NCI-H2107 treated with DMSO at 0.1 percent for 48 hours (cell line): ENCODE data around the gene MCAM.

Experiments used
- DNase-seq: peaks from one replicate; lab custom pipeline; 2025; ENCODE audit not compliant: unreplicated experiment; lab: John Stamatoyannopoulos, UW

Gene MCAM

DNA sequence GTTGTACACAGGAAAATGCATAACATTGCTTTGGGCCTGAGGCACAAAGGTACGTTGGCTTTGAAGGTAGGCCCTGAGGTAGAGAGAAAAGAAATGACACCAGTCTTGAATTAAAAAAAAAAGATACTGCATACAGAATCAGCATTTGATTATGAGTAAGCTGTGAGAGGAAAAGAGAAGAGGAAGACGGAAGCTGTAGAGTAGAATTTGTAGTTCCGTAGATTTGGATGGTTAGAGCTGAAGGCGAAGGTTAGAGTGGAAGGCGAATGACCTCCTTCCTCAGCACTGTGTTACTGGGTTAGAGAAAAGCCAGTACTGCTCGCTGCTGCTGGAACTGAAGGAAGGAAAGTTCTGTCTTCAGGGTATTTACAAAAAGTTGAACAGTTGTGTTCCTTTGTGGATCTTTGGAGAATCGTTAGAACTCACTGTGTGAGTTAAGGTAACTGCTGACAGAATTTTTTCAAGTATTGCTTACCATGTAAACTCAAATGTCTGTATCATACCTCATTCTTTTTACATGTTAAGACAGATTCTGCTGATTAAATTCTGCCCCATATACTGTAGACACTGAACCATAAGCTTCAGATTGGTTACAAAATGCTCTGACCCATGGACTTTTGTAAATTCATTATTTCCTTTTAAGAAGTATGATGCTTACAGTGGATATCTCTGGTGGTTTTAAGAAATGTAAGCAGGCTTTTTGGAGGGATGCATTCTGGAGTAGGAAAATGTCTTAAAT lies 50.2 kb downstream of the MCAM start:
- no peak for DNase-seq

DNA sequence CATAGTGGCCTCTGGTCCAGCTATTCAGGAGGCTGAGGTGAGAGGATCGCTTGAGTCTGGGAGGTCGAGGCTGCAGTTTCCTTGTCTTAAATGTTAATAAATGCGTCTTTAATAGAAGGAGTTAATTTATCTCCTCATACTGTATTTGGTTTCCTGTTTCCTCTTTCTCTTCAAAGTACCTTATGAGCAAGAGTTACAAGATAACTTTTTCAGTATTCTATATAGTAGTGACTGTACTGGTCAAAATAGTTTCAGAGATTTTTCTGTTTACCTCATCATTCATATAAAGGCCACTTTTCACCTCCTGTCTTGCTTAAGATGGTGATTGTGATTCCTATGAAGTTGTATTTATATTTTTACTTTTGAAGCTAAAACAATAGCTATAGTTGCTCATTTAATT lies 50.9 kb downstream of the MCAM start:
- no peak for DNase-seq

DNA sequence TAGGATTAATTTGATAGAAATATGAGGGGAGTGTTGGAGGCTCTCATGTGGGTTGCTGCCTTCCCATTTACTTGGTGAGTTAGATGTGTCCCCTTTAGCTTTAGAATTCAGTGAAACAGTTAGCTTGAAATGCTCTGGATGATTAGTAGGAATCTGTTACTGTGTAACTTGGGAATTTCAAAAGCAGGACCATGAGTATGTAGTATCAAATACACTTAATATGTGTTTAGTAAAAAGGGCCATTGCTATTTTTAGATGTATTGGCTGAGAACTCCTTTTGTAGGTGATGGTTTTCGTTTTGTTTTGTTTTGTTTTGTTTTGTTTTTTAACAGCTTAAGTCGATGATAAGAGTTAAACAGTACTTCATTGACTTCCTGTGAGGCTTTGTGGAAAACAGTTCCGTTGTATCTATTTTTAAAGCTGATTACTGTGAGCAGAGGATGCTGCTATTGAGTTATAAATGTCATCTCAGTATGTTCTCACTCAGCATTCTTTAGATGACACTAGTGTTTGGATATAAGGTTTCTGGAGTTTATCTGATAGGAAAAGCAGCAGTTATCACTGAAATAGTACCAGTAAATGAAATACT lies 53.5 kb downstream of the MCAM start:
- no peak for DNase-seq

DNA sequence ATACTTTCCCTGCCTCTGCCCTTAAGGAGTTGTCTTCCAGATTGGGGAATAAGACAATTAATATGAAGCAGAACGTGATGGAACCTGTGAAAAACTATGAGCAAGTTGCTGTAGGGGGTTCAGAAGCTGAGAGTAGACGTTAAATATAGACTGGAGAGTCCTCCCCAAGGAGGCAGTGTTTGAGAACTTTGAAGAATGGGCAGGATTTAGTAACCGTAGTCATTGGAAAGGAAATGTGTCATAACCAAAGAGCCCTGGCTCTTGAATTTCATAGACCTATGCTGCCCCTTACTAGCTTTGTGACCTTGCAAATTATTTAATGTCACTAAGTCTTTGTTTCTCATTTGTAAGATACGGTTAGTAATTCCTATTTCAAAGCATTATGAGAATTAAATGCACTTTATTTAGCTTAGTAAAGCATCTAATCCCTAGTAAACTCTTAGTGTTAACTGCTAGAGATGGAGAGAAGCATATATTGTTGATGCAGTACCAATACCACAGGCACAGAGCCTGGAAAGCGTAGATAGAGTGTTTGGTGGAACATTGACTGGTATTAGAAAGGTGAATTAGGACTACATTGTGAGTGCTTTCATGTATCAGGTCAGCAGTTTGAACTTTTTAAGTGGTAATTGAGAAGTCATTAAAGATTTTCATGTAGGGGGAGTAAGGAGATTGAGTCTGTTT lies 54.1 kb downstream of the MCAM start:
- DNase-seq, result no peak

DNA sequence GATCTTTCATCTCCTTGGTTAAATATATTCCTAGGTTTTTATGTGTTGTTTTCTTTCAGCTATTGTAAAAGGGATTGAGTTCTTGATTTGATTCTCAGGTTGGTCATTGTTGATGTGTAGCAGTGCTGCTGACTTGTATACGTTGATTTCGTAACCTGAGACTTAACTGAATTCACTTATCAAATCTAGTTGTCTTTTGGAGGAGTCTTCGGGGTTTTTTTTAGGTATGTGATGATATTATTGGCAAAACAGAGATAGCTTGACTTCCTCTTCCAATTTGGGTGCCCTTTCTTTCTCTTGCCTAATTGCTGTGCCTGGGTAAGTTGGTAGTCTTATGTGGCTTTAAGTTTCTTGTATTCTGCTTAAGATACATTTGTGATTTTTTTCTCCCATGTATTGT lies 57.9 kb downstream of the MCAM start:
- DNase-seq, result no peak
